GM20000 (cell line): ENCODE data around the gene PILRA.

Experiments
- DNase-seq: peaks from one replicate; pipeline ENCODE4 v3.0.0; 2012; ENCODE audit warnings: low spot score
- CTCF ChIP-seq: IDR thresholded peaks from 2 replicates; pipeline ENCODE4 v1.5.1; 2012; ENCODE audit warnings: mild to moderate bottlenecking, control low read depth; ENCODE audit errors: extremely low read depth, missing control alignments

Gene PILRA

DNA sequence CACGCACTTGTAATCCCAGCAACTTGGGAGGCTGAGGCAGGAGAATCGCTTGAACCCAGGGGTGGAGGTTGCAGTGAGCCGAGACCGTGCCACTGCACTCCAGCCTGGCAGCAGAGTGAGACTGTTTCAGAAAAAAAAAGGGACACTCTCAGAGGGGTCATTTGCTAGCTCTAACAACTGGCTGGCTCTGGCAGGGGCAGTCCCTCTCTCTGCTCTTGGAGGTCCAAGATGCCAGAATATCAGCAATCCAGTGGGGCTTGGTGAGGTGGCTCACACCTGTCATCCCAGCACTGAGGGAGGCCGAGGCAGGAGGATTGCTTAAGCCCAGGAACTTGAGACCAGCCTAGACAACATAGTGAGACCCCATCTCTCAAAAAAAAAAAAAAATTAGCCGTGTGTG, 2.5 kb upstream of the PILRA start:
- TF ChIP-seq CTCF: no peak
- DNase-seq: no peak

DNA sequence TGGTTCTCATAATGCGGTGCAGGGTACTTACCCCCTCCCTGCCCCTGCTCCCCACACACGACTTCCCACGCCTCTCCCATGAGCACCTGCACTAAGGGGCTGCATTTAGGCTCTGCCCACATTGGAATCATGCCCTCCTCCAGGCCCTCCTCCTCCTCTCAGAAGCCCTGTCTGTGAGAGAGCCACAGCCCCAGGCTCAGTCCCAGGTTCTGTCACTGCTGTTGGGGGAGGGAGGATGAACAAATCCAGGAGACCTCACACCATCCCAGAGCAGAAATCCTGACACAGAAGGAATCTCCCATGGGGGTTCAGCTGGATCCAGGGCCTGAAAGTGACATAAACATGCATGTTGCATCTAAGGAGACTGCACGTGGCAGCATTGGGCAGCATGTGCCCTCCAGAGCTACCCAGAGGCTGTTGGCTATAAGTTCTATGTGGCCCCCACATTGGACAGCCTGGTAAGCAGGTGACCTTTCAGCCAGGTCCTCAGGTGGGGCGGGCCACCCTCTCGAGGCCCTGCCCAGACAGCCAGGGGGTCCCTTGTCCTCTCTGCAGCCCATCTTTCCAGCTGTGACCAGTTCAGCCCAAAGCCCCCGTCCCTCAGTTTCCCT, 1.6 kb upstream of the PILRA start:
- no peak for TF ChIP-seq CTCF
- no peak for DNase-seq

GRCh38 chr7:100372256-100372655, 1.0 kb upstream of the PILRA start:
- TF ChIP-seq CTCF: no peak
- DNase-seq: no peak

GRCh38 chr7:100372694-100373093, 593 bp upstream of the PILRA start:
- DNase-seq: no peak
- TF ChIP-seq CTCF: no peak

GRCh38 chr7:100373870-100374598, 747 bp downstream of the PILRA start:
- DNase-seq: peak; percentile 57

DNA sequence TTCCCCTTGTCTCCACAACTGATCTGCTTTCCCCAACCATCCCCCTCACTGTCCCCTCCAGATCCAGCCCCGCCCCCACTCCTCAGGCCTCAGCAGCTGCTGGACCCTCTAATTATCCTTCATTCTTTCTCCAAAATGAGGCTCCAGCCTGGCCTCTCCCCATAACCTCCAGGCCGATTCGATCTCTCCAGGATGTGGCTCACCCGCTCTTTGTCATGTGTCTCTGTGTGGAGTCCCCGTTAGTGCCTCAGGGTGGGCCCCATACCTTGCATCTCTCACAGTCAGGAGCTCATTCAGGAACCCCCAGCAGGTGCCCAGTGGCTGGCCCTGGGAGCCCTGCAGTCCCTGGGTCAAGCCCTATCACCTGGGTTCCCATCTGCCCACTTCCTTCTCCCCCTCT, 1.3 kb downstream of the PILRA start:
- TF ChIP-seq CTCF: no peak
- DNase-seq: no peak

DNA sequence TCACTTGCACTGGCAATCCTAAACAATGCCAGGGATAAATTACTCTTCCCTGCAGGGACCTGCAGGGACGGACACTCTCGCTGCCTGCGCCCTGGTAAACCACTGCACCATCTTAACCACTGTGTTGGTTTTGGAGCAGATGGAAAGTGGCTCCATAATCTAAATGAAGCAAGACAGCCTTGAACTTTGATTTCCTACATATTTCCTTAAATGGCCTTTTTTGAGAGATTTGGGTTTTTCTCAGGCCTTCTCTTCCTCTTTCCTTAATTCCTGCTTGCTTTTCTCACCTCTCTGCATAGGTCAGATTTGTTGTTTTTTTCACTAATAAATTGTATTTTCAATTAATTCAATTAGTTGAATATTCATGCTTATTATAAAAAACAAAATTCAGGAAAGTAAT, 2.8 kb downstream of the PILRA start:
- TF ChIP-seq CTCF: no peak
- no peak for DNase-seq
